CD4-positive, alpha-beta memory T cell (primary cell): ENCODE data around the gene SLIT2. TPM values are rescaled to one million over a fixed set of nuclear protein-coding genes. Genes with fewer than 3 reads are reported as not detected.

ENCODE experiments used
- CTCF ChIA-PET: fragments of 350-600 bp; sonication (Branson Sonifier 250); formaldehyde crosslinking; loops from one replicate; lab custom pipeline; 2021; ENCODE audit warnings: inconsistent platforms; ENCODE audit not compliant: partially characterized antibody; lab: Charles Lee
- POLR2A ChIA-PET: fragments of 350-600 bp; sonication (Branson Sonifier 250); formaldehyde crosslinking; loops from one replicate; lab custom pipeline; 2021; ENCODE audit not compliant: partially characterized antibody; lab: Charles Lee
- DNase-seq, 5 donors: peaks; one replicate each; pipeline versions ENCODE4 v3.0.0 to v3.0.0-alpha.2; 2020 to 2022; ENCODE audit warnings: mixed read lengths in 1 of 5
- H3K27ac ChIP-seq: one replicate; pipeline ENCODE4 v1.7.0; 2013; ENCODE audit warnings: low read depth, low read length
- H3K27me3 ChIP-seq: 2 replicates; pipeline ENCODE4 v1.7.0; 2013; ENCODE audit warnings: mild to moderate bottlenecking, low read length, moderate library complexity; ENCODE audit not compliant: insufficient read depth
- H3K36me3 ChIP-seq: 2 replicates; pipeline ENCODE4 v1.7.0; 2013; ENCODE audit warnings: mild to moderate bottlenecking, low read length, moderate library complexity; ENCODE audit not compliant: insufficient read depth
- H3K4me1 ChIP-seq: 2 replicates; pipeline ENCODE4 v1.7.0; 2013; ENCODE audit warnings: mild to moderate bottlenecking, low read length, moderate library complexity; ENCODE audit not compliant: insufficient read depth
- H3K4me3 ChIP-seq, 2 donors: one replicate each; pipeline ENCODE4 v1.7.0; 2013; ENCODE audit warnings: low read length in 2 of 2, mild to moderate bottlenecking in 1 of 2
- H3K9me3 ChIP-seq, 2 donors: one replicate each; pipeline ENCODE4 v1.7.0; 2013; ENCODE audit warnings: low read length in 2 of 2, control low read depth in 1 of 2; ENCODE audit not compliant: control insufficient read depth in 1 of 2
- H3K27ac Mint-ChIP-seq, 7 donors: one replicate each; pipeline ENCODE4 v1.8.0; 2020 to 2021; ENCODE audit warnings: mixed read lengths in 7 of 7, mild to moderate bottlenecking in 6 of 7, inconsistent platforms in 3 of 7, moderate library complexity in 3 of 7
- H3K27me3 Mint-ChIP-seq, 2 donors: one replicate each; pipeline ENCODE4 v1.8.0; 2020 to 2021; ENCODE audit warnings: mixed read lengths in 2 of 2
- H3K36me3 Mint-ChIP-seq, 2 donors: one replicate each; pipeline ENCODE4 v1.8.0; 2020 to 2021; ENCODE audit warnings: mixed read lengths in 2 of 2, inconsistent platforms in 1 of 2, mild to moderate bottlenecking in 1 of 2
- H3K4me1 Mint-ChIP-seq, 4 donors: one replicate each; pipeline ENCODE4 v1.8.0; 2020 to 2021; ENCODE audit warnings: mixed read lengths in 4 of 4, mild to moderate bottlenecking in 1 of 4
- H3K4me3 Mint-ChIP-seq, 8 donors: one replicate each; pipeline ENCODE4 v1.8.0; 2020 to 2021; ENCODE audit warnings: mixed read lengths in 8 of 8, mild to moderate bottlenecking in 7 of 8, moderate library complexity in 6 of 8, inconsistent platforms in 3 of 8
- H3K9me3 Mint-ChIP-seq, 8 donors: one replicate each; pipeline ENCODE4 v1.8.0; 2020 to 2021; ENCODE audit warnings: mixed read lengths in 8 of 8, mild to moderate bottlenecking in 5 of 8, inconsistent platforms in 3 of 8, moderate library complexity in 1 of 8
- intact Hi-C: fragments of 100-400 bp; cut with micrococcal nuclease; formaldehyde crosslinking; loops from one replicate; pipeline ENCODE4 v1.15.1; 2023
- polyA plus RNA-seq, 2 donors: library from polyadenylated mRNA; unstranded; fragments of 300-500 nt; fragmentation: Illumina TruSeq; gene quantifications; one replicate each; pipeline ENCODE4 v1.2.3, GENCODE V29; 2021
- total RNA-seq, 2 experiments: library from RNA; stranded (reverse); gene quantifications; one replicate each; pipeline ENCODE4 v1.2.3, GENCODE V29; 2021

SLIT2 gene
- total and polyA plus RNA-seq, 4 experiments from 2014 or later, result not detected

DNA sequence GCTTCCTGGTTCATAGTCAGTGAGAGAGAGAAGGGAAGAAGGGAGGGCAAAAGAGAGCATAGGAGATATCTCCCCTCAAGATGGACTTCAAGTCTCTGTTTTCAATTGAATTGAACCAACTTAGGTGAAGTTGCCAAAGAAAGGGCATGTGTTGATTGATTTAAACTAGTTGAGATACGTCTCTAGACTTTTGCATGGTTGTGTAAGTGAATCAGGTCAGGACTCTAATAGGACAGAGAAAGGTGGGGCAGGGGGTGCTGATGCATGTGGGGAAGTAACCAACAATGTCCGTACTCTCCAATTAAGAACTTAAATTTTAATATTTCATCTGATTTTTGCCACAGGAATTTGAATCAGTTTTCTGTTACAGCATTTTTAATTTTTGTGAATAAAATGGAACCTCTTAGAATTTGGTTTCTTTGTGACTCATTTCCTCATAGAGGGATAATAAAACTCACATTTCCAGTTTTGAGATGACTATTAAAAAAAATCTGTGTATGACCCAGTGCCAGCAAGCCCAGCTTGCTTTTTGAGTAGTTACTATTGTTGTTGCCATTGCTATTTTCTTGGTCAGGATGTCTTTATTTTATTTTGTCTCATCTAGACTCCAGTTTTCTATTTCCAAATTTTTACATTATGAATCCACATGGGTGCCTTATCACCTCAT is 37.3 kb downstream of the SLIT2 start:
- Mint-ChIP-seq H3K27ac (no peak overlapping the region), H3K4me3 (no peak overlapping the region), H3K36me3 (no peaks in the 10 kb centered on the region), H3K27me3 (no peaks in the 10 kb centered on the region), H3K4me1 (no peaks in the 10 kb centered on the region), H3K9me3 (peaks cover 0 to 8% (median 4%) of the 10 kb centered on the region in 8 donors)
- Histone ChIP-seq H3K36me3 (no peaks in the 10 kb centered on the region), H3K27me3 (no peaks in the 10 kb centered on the region), H3K27ac (no peak overlapping the region), H3K9me3 (no peaks in the 10 kb centered on the region), H3K4me1 (no peaks in the 10 kb centered on the region), H3K4me3 (no peak overlapping the region)
- no peak for DNase-seq
- ChIA-PET CTCF (no interaction called here), POLR2A (no interaction called here)
- intact Hi-C loops, result no loop called here

DNA sequence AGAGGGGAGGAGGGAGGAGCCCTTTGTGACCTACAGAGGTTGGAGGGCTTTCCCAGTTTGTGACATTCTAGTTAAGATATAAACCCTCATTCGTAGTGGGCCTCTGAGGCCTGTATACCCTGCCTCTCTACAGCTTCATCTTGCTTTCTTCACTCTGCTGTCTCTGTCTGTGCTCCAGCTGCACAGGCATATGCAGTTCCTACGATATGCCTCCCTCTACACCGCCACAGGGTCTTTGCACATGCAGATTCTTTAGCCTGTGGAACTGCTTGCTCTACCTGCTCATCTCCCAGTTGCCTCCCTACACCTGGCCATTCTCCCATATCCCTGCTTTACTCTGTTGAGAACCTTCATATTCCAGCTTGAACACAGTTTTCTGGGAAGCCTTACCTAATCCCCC is 38.1 kb downstream of the SLIT2 start:
- no peak for DNase-seq
- no peaks in the 10 kb centered on the region for H3K27me3 Mint-ChIP-seq
- peaks cover 0 to 11% (median 5%) of the 10 kb centered on the region in 8 donors for H3K9me3 Mint-ChIP-seq
- no peaks in the 10 kb centered on the region for H3K4me1 ChIP-seq
- POLR2A ChIA-PET, result no interaction called here
- no peaks in the 10 kb centered on the region for H3K27me3 ChIP-seq
- H3K36me3 ChIP-seq, result no peaks in the 10 kb centered on the region
- no peak overlapping the region for H3K27ac ChIP-seq
- intact Hi-C loops, result no loop called here
- H3K4me1 Mint-ChIP-seq, result no peaks in the 10 kb centered on the region
- H3K4me3 ChIP-seq, result no peak overlapping the region
- H3K27ac Mint-ChIP-seq, result no peak overlapping the region
- H3K4me3 Mint-ChIP-seq, result no peak overlapping the region
- no peaks in the 10 kb centered on the region for H3K9me3 ChIP-seq
- CTCF ChIA-PET, result no interaction called here
- no peaks in the 10 kb centered on the region for H3K36me3 Mint-ChIP-seq

DNA sequence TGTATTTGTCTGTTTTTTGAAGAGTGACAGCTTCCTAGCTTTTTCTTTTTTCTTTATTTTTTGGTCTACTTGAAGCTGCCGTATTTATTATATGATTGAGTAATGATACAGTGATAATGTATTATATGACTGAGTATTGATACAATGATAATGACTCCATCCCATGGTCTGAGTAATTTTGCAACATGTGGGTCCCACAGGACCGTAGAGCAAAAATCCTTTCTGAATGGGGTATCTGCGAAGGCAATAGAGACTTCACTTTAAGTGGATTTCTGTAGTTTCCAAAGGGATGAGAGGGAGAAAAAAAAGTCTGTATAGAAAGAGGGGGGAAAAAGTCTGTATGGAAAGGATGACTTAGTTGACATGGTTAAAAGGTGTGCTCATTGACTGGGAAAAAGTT is 41.0 kb downstream of the SLIT2 start:
- Mint-ChIP-seq H3K27ac (no peak overlapping the region), H3K27me3 (no peaks in the 10 kb centered on the region), H3K4me3 (no peak overlapping the region), H3K9me3 (peaks cover 0 to 7% (median 3%) of the 10 kb centered on the region in 8 donors), H3K4me1 (no peaks in the 10 kb centered on the region), H3K36me3 (no peaks in the 10 kb centered on the region)
- intact Hi-C loops, result no loop called here
- Histone ChIP-seq H3K36me3 (no peaks in the 10 kb centered on the region), H3K4me3 (no peak overlapping the region), H3K9me3 (no peaks in the 10 kb centered on the region), H3K27ac (no peak overlapping the region), H3K4me1 (no peaks in the 10 kb centered on the region), H3K27me3 (no peaks in the 10 kb centered on the region)
- POLR2A ChIA-PET, result no interaction called here
- DNase-seq, result no peak
- CTCF ChIA-PET, result no interaction called here

DNA sequence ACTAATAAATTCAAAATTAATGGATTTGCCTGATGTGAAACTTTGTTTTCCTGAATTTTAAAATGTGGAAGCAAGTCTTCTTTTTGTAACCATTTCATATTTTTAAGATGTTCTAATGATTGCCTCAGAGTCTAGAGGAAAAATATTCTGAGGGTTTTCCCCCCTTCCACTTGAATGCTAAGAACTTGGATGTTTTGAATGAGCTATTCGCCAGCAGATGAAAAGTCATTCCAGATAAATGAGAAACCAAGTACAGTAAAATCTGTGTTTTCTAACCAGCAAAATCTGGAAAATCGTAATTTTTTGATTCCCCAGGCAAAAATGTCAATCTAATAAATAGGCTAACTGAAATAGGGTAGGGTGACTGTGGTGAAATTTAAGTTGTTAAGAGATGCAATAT is 45.6 kb downstream of the SLIT2 start:
- Mint-ChIP-seq H3K4me1 (no peaks in the 10 kb centered on the region), H3K27me3 (peaks cover 0 to under 1% of the 10 kb centered on the region in 2 donors), H3K4me3 (no peak overlapping the region), H3K36me3 (no peaks in the 10 kb centered on the region), H3K27ac (no peak overlapping the region), H3K9me3 (peaks cover 0 to 6% (median 0%) of the 10 kb centered on the region in 8 donors)
- no peaks in the 10 kb centered on the region for H3K27me3 ChIP-seq
- ChIA-PET POLR2A (no interaction called here), CTCF (no interaction called here)
- no peak overlapping the region for H3K4me3 ChIP-seq
- no peaks in the 10 kb centered on the region for H3K4me1 ChIP-seq
- intact Hi-C loops, result no loop called here
- H3K27ac ChIP-seq, result no peak overlapping the region
- H3K9me3 ChIP-seq, result no peaks in the 10 kb centered on the region
- DNase-seq, result no peak
- H3K36me3 ChIP-seq, result no peaks in the 10 kb centered on the region

- Mint-ChIP-seq H3K27me3 (peaks cover 0 to 2% of the 10 kb centered on the region in 2 donors), H3K4me3 (no peak overlapping the region), H3K4me1 (no peaks in the 10 kb centered on the region), H3K27ac (no peak overlapping the region), H3K9me3 (peaks cover 0 to 5% (median 0%) of the 10 kb centered on the region in 8 donors), H3K36me3 (no peaks in the 10 kb centered on the region)
- intact Hi-C loops, result no loop called here
- POLR2A ChIA-PET, result no interaction called here
- Histone ChIP-seq H3K4me1 (no peaks in the 10 kb centered on the region), H3K27me3 (no peaks in the 10 kb centered on the region), H3K36me3 (no peaks in the 10 kb centered on the region), H3K4me3 (no peak overlapping the region), H3K9me3 (no peaks in the 10 kb centered on the region), H3K27ac (no peak overlapping the region)
- CTCF ChIA-PET, result no interaction called here
- DNase-seq, result no peak
These were observed 46.1 kb downstream of the SLIT2 start for GRCh38 chr4:20297783-20298182.

DNA sequence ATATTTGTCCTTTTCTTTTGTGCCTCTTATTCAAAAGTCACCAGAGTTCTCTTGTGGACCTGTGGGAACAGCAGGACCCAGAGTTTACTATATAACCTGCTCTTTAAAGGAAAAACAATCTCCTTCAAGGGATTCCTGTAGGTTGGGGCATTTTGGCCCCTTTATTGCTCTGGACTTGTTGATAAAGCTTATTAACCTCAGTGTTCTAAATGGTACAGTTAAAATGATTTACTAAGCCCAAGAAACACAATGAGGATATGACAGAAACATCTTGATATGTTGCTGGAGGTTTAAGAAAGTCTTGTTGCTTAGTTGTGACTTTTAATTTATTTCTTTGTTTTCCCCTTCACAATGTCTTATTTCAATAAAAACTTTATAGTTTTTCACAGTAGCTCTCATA is 46.8 kb downstream of the SLIT2 start:
- no peak overlapping the region for H3K4me3 ChIP-seq
- Mint-ChIP-seq H3K27ac (no peak overlapping the region), H3K27me3 (peaks cover 0 to 2% of the 10 kb centered on the region in 2 donors), H3K4me3 (no peak overlapping the region), H3K9me3 (peaks cover 0 to 5% (median 0%) of the 10 kb centered on the region in 8 donors), H3K4me1 (no peaks in the 10 kb centered on the region), H3K36me3 (no peaks in the 10 kb centered on the region)
- no peaks in the 10 kb centered on the region for H3K36me3 ChIP-seq
- H3K4me1 ChIP-seq, result no peaks in the 10 kb centered on the region
- no peaks in the 10 kb centered on the region for H3K9me3 ChIP-seq
- H3K27ac ChIP-seq, result no peak overlapping the region
- POLR2A ChIA-PET, result no interaction called here
- no peaks in the 10 kb centered on the region for H3K27me3 ChIP-seq
- intact Hi-C loops, result no loop called here
- no peak for DNase-seq
- CTCF ChIA-PET, result no interaction called here

DNA sequence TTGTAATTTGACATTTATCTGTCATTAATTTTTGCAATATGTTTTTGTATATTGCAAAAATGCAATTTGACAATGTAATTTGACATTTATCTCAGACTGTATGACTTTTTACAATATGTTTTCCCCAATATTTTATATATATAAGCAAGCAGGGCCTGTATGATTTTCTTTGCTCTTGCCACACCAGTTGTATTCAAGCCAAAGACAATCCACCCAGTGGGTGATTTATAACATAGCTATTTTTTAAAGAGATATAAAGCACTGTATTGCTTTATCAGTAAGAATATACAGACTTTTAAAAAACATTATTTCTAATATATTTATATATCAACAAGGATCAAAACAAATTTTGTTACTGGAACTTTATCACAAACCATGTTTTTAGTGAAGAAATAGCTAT is 47.3 kb downstream of the SLIT2 start:
- Histone ChIP-seq H3K4me3 (no peak overlapping the region), H3K36me3 (no peaks in the 10 kb centered on the region), H3K27ac (no peak overlapping the region), H3K27me3 (no peaks in the 10 kb centered on the region), H3K9me3 (no peaks in the 10 kb centered on the region), H3K4me1 (no peaks in the 10 kb centered on the region)
- no peak for DNase-seq
- POLR2A ChIA-PET, result no interaction called here
- Mint-ChIP-seq H3K36me3 (no peaks in the 10 kb centered on the region), H3K9me3 (peaks cover 0 to 5% (median 0%) of the 10 kb centered on the region in 8 donors), H3K4me1 (no peaks in the 10 kb centered on the region), H3K27ac (no peak overlapping the region), H3K27me3 (peaks cover 0 to 2% of the 10 kb centered on the region in 2 donors), H3K4me3 (no peak overlapping the region)
- intact Hi-C loops, result no loop called here
- CTCF ChIA-PET, result no interaction called here
